ENCODE results near the gene DHRS7B.
"Not testable (repeated sequence)": the region's sequence is repeated elsewhere in the genome, so short reads cannot be mapped to it uniquely, and the experiment has no call there.

The DHRS7B gene

DNA sequence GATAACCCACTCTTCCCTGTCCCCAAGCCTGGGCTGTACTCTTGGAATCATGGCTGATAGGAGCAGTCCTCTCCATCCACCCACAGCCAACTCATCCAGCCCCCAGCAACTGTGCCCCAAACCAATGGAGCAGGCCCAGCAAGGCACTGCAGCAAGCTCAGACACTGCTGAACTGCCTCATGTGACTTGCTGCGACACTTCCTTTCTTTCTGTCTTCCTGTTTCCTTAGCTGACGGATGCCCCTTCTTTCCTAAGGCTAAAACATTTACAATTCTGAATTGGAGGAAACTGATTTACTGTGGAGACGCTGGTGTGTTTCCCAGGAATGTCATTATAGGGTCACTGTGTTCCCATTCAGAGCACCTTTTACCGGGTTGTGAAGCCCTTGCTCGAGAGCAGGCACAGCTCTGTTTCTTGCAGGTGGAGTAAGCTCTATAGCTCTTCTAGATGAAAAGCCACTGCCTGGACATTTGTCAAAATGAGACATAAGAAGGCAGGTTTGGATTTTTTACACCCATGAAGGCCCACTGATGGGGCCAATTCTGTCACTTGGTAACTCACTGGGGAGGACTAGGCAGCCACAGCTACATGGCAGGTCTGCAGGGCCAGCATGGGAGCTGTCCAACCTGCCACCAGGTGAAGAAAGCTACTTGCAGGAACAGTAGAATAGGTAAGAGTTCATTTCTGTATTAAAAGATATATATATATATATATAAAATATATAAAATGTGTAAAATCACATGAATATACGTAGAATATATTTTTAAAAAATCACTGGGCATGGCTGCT is 59.8 kb downstream of the DHRS7B start:
- DNase-seq (ENCODE audit: insufficient read length, low spot score) (no peak), FAIRE-seq (no peak)
- TF ChIP-seq POU2F2 (IDR thresholded peaks at IDR 0.05; ENCODE audit: low read depth, low read length): no peak
- TF ChIP-seq PAX5 (IDR thresholded peaks at IDR 0.05; ENCODE audit: insufficient read depth, low read length, severe bottlenecking): no peak
- no peak for TF ChIP-seq POLR2AphosphoS5 (IDR thresholded peaks at IDR 0.05; ENCODE audit: low read depth, low read length)
- no peak for TF ChIP-seq SPI1 (IDR thresholded peaks at IDR 0.05; ENCODE audit: low read depth, low read length)
- no peak for TF ChIP-seq POLR2A (IDR thresholded peaks at IDR 0.05; ENCODE audit: low read depth, low read length)
- TF ChIP-seq TAF1 (IDR thresholded peaks at IDR 0.05; ENCODE audit: low read depth, low read length): no peak

DNA sequence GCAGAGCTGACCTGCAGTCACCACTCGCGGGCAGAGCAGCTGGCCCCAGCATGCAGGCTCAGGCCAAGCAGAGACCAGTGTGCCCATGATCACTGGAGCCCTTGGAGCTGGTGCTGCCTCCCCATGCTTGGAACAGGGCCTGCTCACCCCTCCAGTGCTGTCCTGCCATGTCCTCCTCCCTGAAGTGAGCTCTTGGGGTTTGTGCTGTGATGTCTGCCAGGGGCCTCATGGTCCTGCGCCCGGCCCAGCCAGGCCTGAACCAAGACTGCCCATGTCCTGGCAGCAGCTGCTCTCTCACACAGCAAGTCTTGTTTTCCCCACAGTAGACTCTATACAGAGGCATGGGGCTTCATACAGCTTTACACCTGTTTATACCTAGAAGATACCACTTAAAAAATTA is 62.6 kb downstream of the DHRS7B start:
- DNase-seq (ENCODE audit: insufficient read length, low spot score) (no peak), FAIRE-seq (no peak)
- no peak for TF ChIP-seq TAF1 (IDR thresholded peaks at IDR 0.05; ENCODE audit: low read depth, low read length)
- no peak for TF ChIP-seq POLR2A (IDR thresholded peaks at IDR 0.05; ENCODE audit: low read depth, low read length)
- TF ChIP-seq PAX5 (IDR thresholded peaks at IDR 0.05; ENCODE audit: insufficient read depth, low read length, severe bottlenecking): no peak
- no peak for TF ChIP-seq SPI1 (IDR thresholded peaks at IDR 0.05; ENCODE audit: low read depth, low read length)
- no peak for TF ChIP-seq POLR2AphosphoS5 (IDR thresholded peaks at IDR 0.05; ENCODE audit: low read depth, low read length)
- no peak for TF ChIP-seq POU2F2 (IDR thresholded peaks at IDR 0.05; ENCODE audit: low read depth, low read length)

DNA sequence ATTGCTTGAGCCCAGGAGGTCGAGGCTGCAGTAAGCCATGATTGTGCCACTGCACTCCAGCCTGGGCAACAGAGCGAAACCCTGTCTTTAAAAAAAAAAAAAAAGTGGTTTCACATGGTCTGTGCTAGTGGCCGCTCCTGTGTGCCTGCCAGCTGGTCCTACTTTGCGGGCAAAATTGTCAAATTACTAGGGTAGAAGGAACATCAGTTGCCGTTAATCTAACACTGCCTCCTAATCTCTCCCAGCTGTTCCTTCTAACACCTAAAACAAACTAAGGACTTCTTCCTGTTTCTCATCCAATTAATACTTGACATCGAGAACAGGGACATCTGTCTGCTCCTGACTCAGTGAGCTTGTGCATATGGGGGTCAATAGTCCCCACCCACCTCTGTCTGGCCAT is 63.3 kb downstream of the DHRS7B start:
- TF ChIP-seq POLR2AphosphoS5 (IDR thresholded peaks at IDR 0.05; ENCODE audit: low read depth, low read length) (no peak), POLR2A (IDR thresholded peaks at IDR 0.05; ENCODE audit: low read depth, low read length) (no peak), POU2F2 (IDR thresholded peaks at IDR 0.05; ENCODE audit: low read depth, low read length) (no peak), TAF1 (IDR thresholded peaks at IDR 0.05; ENCODE audit: low read depth, low read length) (no peak), PAX5 (IDR thresholded peaks at IDR 0.05; ENCODE audit: insufficient read depth, low read length, severe bottlenecking) (no peak)
- FAIRE-seq (no peak), DNase-seq (ENCODE audit: insufficient read length, low spot score) (no peak)

DNA sequence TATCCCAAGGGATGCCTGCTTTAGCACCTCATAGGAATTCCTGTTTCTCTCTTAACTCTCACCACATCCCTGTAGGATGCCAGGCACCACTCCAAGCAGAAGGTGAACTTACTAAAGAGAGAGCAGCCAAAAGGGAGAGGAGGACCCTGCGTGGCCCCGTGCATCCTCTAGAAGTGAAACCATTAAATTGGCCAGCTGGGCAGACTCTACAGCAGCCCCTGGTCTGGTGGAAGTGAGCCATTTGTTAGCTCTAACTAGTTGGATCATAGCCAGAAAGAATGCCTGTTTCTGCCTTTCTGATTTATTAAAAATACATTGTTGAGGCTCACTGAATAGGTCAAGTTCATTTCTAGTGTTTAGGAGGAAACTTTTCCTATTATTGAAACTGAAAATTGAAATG is 64.9 kb downstream of the DHRS7B start:
- DNase-seq (ENCODE audit: insufficient read length, low spot score) (no peak), FAIRE-seq (no peak)
- TF ChIP-seq POLR2AphosphoS5 (IDR thresholded peaks at IDR 0.05; ENCODE audit: low read depth, low read length): no peak
- TF ChIP-seq TAF1 (IDR thresholded peaks at IDR 0.05; ENCODE audit: low read depth, low read length): no peak
- no peak for TF ChIP-seq SPI1 (IDR thresholded peaks at IDR 0.05; ENCODE audit: low read depth, low read length)
- no peak for TF ChIP-seq POU2F2 (IDR thresholded peaks at IDR 0.05; ENCODE audit: low read depth, low read length)
- no peak for TF ChIP-seq POLR2A (IDR thresholded peaks at IDR 0.05; ENCODE audit: low read depth, low read length)
- TF ChIP-seq PAX5 (IDR thresholded peaks at IDR 0.05; ENCODE audit: insufficient read depth, low read length, severe bottlenecking): no peak

DNA sequence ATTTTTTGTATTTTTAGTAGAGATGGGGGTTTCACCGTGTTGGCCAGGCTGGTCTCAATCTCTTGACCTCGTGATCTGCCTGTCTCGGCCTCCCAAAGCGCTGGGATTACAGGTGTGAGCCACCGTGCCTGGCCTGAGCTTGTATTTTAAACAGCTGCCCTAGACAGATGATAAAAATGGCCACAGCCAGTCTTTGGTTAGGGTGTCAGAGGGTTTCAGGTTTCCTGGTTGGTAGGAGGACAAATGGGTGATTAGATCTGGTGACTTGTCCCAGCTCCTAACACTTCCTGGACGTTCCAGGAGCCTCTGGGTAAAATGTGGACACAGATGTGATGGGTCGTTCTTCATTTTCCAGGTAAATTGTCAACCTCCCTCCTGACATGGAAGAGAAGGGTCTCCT is 65.7 kb downstream of the DHRS7B start:
- not testable (repeated sequence) for FAIRE-seq; DNase-seq (ENCODE audit: insufficient read length, low spot score)

DNA sequence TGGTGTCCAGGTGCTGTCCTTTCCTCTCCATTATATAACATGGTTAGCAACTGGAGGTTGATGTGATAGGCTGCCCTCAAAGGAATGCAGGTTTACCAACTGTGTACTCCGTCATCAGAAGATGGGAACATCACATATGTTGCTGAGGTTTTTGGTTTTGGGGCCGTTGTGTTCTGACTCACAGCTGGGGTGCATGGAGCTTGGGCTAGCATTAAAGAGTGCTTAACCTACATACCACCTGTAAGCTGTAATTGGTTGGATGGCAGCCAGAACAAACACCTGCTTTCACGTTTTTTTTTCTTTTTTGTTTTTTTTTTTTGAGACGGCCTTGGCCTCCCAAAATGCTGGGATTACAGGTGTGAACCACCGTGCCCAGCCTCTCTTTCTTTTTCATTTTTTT is 66.3 kb downstream of the DHRS7B start:
- FAIRE-seq (no peak), DNase-seq (ENCODE audit: insufficient read length, low spot score) (no peak)
- TF ChIP-seq POLR2AphosphoS5 (IDR thresholded peaks at IDR 0.05; ENCODE audit: low read depth, low read length) (no peak), POU2F2 (IDR thresholded peaks at IDR 0.05; ENCODE audit: low read depth, low read length) (no peak), POLR2A (IDR thresholded peaks at IDR 0.05; ENCODE audit: low read depth, low read length) (no peak), PAX5 (IDR thresholded peaks at IDR 0.05; ENCODE audit: insufficient read depth, low read length, severe bottlenecking) (no peak), TAF1 (IDR thresholded peaks at IDR 0.05; ENCODE audit: low read depth, low read length) (no peak), SPI1 (IDR thresholded peaks at IDR 0.05; ENCODE audit: low read depth, low read length) (no peak)

DNA sequence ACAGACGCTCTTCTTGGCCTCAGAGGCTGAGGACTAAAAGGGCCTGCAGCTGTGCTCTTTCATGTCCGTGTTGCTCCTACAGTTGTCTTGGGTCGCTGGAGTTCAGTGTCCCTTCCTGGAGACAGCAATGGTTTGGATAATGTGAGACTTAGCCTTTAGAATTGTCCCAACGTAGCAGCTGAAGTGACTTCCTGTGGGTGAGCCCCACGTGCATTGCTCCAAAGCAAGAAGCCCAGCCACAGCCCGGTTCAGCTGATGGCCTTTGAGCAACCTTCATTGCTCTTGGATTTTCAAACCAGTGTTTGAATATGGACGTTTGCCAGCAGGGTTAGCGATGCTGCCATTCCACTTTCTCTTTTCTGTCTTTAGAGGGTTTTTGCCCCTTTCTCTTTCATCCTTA is 67.5 kb downstream of the DHRS7B start:
- FAIRE-seq: no peak
- DNase-seq (ENCODE audit: insufficient read length, low spot score): no peak
- no peak for TF ChIP-seq POLR2A (IDR thresholded peaks at IDR 0.05; ENCODE audit: low read depth, low read length)

DNA sequence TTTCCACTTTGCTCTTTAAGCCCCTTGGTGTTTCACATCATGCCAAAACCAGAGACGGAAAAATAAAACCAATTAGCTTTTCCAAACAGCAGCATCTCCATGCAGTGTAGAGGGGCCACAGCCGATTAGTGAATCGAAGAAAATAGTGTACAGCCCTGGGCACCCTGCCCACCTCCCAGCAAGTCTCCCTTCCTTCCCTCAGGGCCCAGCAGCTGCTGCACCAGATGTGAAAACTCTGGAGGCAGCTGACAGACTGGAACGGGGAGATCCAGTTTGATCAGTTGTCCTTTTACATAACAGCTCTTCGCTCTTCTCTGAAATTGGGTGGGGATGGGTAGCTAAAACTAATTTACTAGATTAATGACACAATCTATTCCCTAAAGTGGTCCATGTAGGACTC is 67.9 kb downstream of the DHRS7B start:
- DNase-seq (ENCODE audit: insufficient read length, low spot score) (no peak), FAIRE-seq (no peak)
- TF ChIP-seq PAX5 (IDR thresholded peaks at IDR 0.05; ENCODE audit: insufficient read depth, low read length, severe bottlenecking): no peak
- no peak for TF ChIP-seq POLR2AphosphoS5 (IDR thresholded peaks at IDR 0.05; ENCODE audit: low read depth, low read length)
- TF ChIP-seq POLR2A (IDR thresholded peaks at IDR 0.05; ENCODE audit: low read depth, low read length): no peak
- no peak for TF ChIP-seq SPI1 (IDR thresholded peaks at IDR 0.05; ENCODE audit: low read depth, low read length)
- no peak for TF ChIP-seq TAF1 (IDR thresholded peaks at IDR 0.05; ENCODE audit: low read depth, low read length)
- TF ChIP-seq POU2F2 (IDR thresholded peaks at IDR 0.05; ENCODE audit: low read depth, low read length): no peak

DNA sequence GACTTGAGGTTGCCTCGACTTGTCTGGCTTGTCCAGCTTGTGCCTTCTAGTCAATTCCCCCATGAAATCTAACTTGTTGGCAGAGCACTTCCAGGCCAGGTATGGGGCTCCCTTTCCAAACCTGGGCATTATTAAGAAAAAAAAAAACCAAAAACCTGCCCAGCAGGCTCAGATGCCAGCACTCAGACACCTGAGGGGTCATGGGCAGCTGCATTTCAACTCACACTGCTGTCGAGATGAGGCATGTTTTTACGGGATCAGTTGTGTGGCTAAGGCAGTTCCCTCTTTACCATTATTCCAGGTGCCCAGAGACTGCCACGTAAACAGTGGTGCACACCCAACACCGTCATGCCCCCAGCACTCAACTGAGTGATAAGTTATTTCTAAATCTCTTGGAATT is 69.4 kb downstream of the DHRS7B start:
- no peak for FAIRE-seq
- TF ChIP-seq TAF1 (IDR thresholded peaks at IDR 0.05; ENCODE audit: low read depth, low read length): no peak
- no peak for TF ChIP-seq POLR2A (IDR thresholded peaks at IDR 0.05; ENCODE audit: low read depth, low read length)
- TF ChIP-seq POLR2AphosphoS5 (IDR thresholded peaks at IDR 0.05; ENCODE audit: low read depth, low read length): no peak
- no peak for DNase-seq (ENCODE audit: insufficient read length, low spot score)

DNA sequence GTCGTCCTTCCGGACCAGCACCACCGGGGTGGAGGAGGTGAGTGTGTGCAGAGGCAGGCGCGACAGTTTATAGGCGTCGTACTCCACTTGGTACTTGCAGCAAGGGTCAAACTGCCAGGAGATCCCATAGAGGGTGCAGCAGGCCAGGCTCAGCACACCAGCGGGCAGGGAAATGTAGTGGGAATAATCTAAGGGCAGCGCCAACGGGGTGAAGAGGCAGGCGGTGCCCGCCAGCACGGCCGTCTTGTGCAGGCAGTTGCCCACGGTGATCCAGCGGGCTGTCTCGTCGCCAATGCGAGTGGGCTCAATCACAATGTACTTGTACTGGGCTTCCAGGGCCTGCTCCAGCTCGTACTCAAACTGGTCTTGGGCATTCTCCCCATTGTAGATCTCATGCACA is 71.6 kb downstream of the DHRS7B start:
- no peak for DNase-seq (ENCODE audit: insufficient read length, low spot score)
- no peak for FAIRE-seq
- TF ChIP-seq POLR2A (IDR thresholded peaks at IDR 0.05; ENCODE audit: low read depth, low read length) (no peak), TAF1 (IDR thresholded peaks at IDR 0.05; ENCODE audit: low read depth, low read length) (no peak), POLR2AphosphoS5 (IDR thresholded peaks at IDR 0.05; ENCODE audit: low read depth, low read length) (no peak)

DNA sequence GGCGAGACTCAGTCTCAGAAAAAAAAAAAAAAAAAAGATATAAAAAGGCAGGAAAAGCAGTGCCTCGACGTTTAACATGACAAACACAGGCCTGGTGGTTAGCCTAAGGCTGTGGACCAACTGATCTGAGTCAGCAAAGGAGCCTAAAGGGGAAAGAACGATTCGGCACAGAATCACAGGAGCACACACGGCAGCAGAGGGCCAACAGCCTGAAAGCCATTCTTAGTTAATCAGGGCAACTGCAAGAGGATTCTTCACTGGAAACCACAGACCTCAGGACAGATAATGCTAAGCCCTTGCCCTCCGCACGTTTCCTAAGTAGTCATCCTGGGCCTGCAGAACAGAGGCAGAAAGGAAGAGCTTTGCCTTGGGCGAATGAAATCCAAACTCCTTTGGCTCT is 72.5 kb downstream of the DHRS7B start:
- no peak for TF ChIP-seq POLR2A (IDR thresholded peaks at IDR 0.05; ENCODE audit: low read depth, low read length)
- FAIRE-seq: no peak
- no peak for DNase-seq (ENCODE audit: insufficient read length, low spot score)
